MCF 10A (cell line): ENCODE measurements around the gene LBP. TPM values are rescaled to one million over a fixed set of nuclear protein-coding genes. Genes with fewer than 3 reads are reported as not detected.

Source experiments
- BruUV-seq: library from RNA; stranded (reverse); fragments of 400-500 nt; replicated peaks from 2 replicates; lab custom pipeline; 2021; lab: Mats Ljungman, UMichigan
- CTCF ChIA-PET: fragments of 300-600 bp; sonication (Branson Sonifier 250); formaldehyde crosslinking; extraction: SDS; loops from one replicate; lab custom pipeline; 2021; ENCODE audit warnings: antibody characterized with exemption, inconsistent platforms; lab: Yijun Ruan, JAX
- POLR2A ChIA-PET: fragments of 300-600, 350-650 bp; sonication (Branson Sonifier 250); formaldehyde crosslinking; extraction: SDS; loops from one replicate; lab custom pipeline; 2020; ENCODE audit warnings: antibody characterized with exemption, inconsistent platforms; lab: Yijun Ruan, JAX
- DNase-seq: peaks from one replicate; pipeline ENCODE4 v3.0.0-alpha.2; 2018; ENCODE audit not compliant: unreplicated experiment
- H3K27ac Mint-ChIP-seq: one replicate; pipeline ENCODE4 v1.8.0; 2022; ENCODE audit warnings: mild to moderate bottlenecking, low read depth, mixed read lengths; ENCODE audit not compliant: unreplicated experiment
- H3K27me3 Mint-ChIP-seq: one replicate; pipeline ENCODE4 v1.8.0; 2022; ENCODE audit warnings: mixed read lengths; ENCODE audit not compliant: insufficient read depth, unreplicated experiment
- H3K36me3 Mint-ChIP-seq: one replicate; pipeline ENCODE4 v1.8.0; 2022; ENCODE audit warnings: mild to moderate bottlenecking, moderate library complexity, mixed read lengths; ENCODE audit not compliant: insufficient read depth, unreplicated experiment
- H3K4me1 Mint-ChIP-seq: one replicate; pipeline ENCODE4 v1.8.0; 2022; ENCODE audit warnings: mixed read lengths; ENCODE audit not compliant: insufficient read depth, unreplicated experiment
- H3K4me3 Mint-ChIP-seq: one replicate; pipeline ENCODE4 v1.8.0; 2022; ENCODE audit warnings: mild to moderate bottlenecking, moderate library complexity, mixed read lengths; ENCODE audit not compliant: unreplicated experiment
- H3K9me3 Mint-ChIP-seq: one replicate; pipeline ENCODE4 v1.8.0; 2022; ENCODE audit warnings: mixed read lengths; ENCODE audit not compliant: unreplicated experiment
- intact Hi-C: fragments of 100-400 bp; cut with micrococcal nuclease; formaldehyde crosslinking; loops from 2 replicates; pipeline ENCODE4 v1.14.1; 2022
- total RNA-seq: library from RNA; stranded (reverse); gene quantifications from 2 replicates; pipeline ENCODE4 v1.2.3, GENCODE V29; 2022
- TF ChIP-seq, protein P1 (sequence below): fragments of 200-600 bp; IDR thresholded peaks from one replicate; pipeline ENCODE4 v1.8.0; 2022; ENCODE audit warnings: antibody characterized with exemption, mild to moderate bottlenecking; ENCODE audit not compliant: unreplicated experiment

Gene LBP
- total RNA-seq, 1 experiment from 2014 or later: not detected

DNA sequence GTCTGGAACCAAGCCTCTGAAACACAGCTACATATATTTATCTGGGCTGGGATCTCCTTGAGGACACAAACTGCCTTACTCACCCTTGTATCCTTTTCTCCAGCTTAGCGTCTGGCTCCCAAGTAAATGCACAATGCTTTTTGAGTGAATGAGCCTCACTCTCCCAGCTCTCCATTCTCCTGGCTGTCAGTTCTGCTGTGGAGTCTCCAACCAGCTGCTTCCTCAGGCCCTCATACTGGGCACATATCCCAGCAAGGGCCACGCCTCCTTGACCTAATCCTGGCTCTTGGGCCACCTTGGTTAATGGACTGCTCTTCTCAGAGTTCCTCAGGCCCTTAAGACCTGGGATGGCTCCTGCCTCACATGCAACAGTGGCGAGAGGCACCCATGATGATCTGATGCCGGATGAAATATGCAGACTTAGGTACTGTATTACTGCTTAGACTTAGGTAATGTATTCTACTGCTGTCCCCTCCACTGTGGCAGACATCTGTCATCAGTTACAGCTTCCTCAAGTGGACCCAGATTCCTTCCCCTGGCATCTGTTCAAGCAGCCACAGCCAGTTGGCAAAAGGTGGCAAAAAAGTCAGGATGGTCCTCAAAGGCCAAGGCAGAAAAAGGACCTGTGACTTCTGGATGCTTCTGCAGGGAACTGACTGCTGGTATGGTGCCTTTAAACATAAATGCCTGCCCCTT is 72.4 kb downstream of the LBP start:
- CTCF ChIA-PET: interaction anchor here (0.6 to 2.5 kb wide), 8 partner anchors 10 to 395 kb away, joined by 3 to 15 read pairs (median 4); partner anchors contain the start of genes RALGAPB and SNHG17

DNA sequence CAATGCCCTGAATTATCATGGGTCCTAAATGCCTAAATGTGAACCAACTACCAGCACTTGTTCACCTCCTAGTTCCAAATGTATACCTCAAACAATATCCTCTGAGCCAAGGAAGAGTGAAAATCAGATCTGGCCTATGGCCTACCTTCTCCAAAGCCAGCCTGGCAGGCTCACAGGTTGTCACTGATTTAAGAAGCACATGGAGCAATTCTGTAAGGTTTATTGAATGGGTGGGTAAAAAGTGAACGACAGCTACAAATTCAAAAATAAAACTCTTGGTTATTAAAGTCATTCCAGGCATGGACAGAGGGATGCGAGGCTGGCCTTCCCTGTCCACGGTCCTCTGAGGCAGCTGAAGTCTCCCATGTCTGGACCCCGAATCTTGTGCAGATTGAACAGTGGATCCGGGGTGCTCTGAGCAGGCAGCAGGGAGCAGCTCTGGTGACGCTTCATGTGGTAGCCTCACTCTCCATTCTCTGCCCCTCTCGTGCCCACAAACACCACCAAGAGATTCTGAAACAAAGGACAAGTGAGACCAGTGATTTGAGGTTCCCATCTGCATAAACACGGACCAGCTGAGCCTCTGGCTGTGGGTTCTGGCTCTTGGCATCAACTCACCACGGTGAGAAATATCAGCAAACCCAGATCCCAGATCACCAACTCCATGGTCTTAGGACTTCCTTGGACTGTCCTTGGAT is 74.3 kb downstream of the LBP start:
- POLR2A ChIA-PET: interaction anchor here (0.6 to 3.1 kb wide), 6 partner anchors 10 to 426 kb away, joined by 3 to 24 read pairs (median 4); partner anchors contain the start of genes RALGAPB and SNHG17
- intact Hi-C loops: no loop called here
- Mint-ChIP-seq H3K27ac (peak overlapping the region; percentile 42), H3K4me3 (no peak overlapping the region), H3K27me3 (no peaks in the 10 kb centered on the region), H3K36me3 (peaks cover 96% of the 10 kb centered on the region), H3K4me1 (no peaks in the 10 kb centered on the region), H3K9me3 (no peaks in the 10 kb centered on the region)
- TF ChIP-seq, protein P1, sequence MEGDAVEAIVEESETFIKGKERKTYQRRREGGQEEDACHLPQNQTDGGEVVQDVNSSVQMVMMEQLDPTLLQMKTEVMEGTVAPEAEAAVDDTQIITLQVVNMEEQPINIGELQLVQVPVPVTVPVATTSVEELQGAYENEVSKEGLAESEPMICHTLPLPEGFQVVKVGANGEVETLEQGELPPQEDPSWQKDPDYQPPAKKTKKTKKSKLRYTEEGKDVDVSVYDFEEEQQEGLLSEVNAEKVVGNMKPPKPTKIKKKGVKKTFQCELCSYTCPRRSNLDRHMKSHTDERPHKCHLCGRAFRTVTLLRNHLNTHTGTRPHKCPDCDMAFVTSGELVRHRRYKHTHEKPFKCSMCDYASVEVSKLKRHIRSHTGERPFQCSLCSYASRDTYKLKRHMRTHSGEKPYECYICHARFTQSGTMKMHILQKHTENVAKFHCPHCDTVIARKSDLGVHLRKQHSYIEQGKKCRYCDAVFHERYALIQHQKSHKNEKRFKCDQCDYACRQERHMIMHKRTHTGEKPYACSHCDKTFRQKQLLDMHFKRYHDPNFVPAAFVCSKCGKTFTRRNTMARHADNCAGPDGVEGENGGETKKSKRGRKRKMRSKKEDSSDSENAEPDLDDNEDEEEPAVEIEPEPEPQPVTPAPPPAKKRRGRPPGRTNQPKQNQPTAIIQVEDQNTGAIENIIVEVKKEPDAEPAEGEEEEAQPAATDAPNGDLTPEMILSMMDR: no peak
- no peak for DNase-seq
- CTCF ChIA-PET: interaction anchor here (0.6 to 2.3 kb wide), 4 partner anchors 12 to 368 kb away, joined by 3 to 11 read pairs (median 6); partner anchors contain the start of gene SNHG17
- no TSS peak for BruUV-seq

More for the DNA sequence above, 72.4 kb downstream of the LBP start:
- Mint-ChIP-seq H3K27me3 (no peaks in the 10 kb centered on the region), H3K36me3 (peaks cover 78% of the 10 kb centered on the region), H3K4me3 (no peak overlapping the region), H3K9me3 (no peaks in the 10 kb centered on the region), H3K27ac (no peak overlapping the region), H3K4me1 (no peaks in the 10 kb centered on the region)
- POLR2A ChIA-PET: interaction anchor here (1.0 to 3.1 kb wide), 8 partner anchors 10 to 56 kb away, joined by 3 to 24 read pairs (median 4); partner anchors contain the start of gene SNHG17
- peak; percentile 49 for DNase-seq
- intact Hi-C loops: no loop called here
- TF ChIP-seq, protein P1: no peak
- BruUV-seq: TSS peak; percentile 1

DNA sequence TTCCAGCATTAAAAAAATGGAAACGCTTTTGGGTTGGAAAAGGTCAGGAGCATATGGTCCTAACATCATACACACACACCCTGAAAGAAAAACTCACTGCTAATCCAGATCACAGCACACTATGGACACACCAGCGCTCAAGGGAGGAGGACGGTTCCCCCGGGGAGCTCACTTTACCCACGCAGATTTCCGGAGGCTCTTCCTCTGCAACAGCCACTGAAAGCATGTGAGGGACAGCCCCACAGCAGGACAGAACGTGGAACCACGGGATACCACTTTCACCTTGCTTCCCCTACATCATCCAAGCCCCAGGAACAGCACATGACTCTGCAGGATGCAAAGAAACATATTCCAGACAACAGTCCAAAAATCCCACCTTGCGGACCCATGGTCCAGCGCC is 75.6 kb downstream of the LBP start:
- intact Hi-C loops: no loop called here
- H3K9me3 Mint-ChIP-seq: no peaks in the 10 kb centered on the region
- POLR2A ChIA-PET: no interaction called here
- H3K36me3 Mint-ChIP-seq: peaks cover 99% of the 10 kb centered on the region
- no peaks in the 10 kb centered on the region for H3K27me3 Mint-ChIP-seq
- DNase-seq: no peak
- BruUV-seq: no TSS peak
- CTCF ChIA-PET: interaction anchor here (0.8 to 2.3 kb wide), 5 partner anchors 9 to 200 kb away, joined by 3 to 11 read pairs (median 5); partner anchors contain the start of genes RALGAPB and SNHG17
- TF ChIP-seq, protein P1: no peak
- peaks cover 7% of the 10 kb centered on the region for H3K4me1 Mint-ChIP-seq
- H3K27ac Mint-ChIP-seq: no peak overlapping the region
- H3K4me3 Mint-ChIP-seq: no peak overlapping the region

DNA sequence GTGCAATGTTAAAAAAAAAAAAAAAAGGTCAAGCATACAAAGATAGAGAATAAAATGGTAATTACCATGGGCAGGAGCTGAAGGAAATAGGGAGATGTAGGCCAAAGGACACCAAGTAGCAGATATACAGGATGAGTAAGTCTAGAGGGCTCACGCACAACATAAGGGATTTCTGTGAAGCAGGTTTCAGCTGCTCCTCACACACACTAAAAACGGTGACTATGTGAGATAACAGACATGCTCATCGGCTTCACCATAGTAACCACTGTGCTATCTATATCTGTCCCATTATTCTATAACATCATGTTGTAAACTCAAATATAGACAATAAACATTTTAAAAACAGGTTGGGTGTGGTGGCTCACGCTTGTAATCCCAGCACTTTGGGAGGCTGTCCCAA is 77.3 kb downstream of the LBP start:
- ChIA-PET CTCF (interaction anchor here (0.6 to 2.3 kb wide), 7 partner anchors 8 to 350 kb away, joined by 3 to 9 read pairs (median 3); no protein-coding TSS in a partner anchor), POLR2A (interaction anchor here (1.7 to 3.3 kb wide), 2 partner anchors 11 to 49 kb away, joined by 5 to 29 read pairs; partner anchors contain the start of genes RALGAPB and SNHG17)
- H3K27me3 Mint-ChIP-seq: no peaks in the 10 kb centered on the region
- intact Hi-C loops: no loop called here
- no peak for DNase-seq
- H3K4me3 Mint-ChIP-seq: no peak overlapping the region
- no peaks in the 10 kb centered on the region for H3K9me3 Mint-ChIP-seq
- H3K4me1 Mint-ChIP-seq: peaks cover 14% of the 10 kb centered on the region
- no TSS peak for BruUV-seq
- H3K36me3 Mint-ChIP-seq: peaks cover 100% of the 10 kb centered on the region
- no peak overlapping the region for H3K27ac Mint-ChIP-seq
- TF ChIP-seq, protein P1: no peak
